CD4-positive, alpha-beta T cell treated with Interleukin-4 for 4 hours (primary cell): ENCODE measurements around the gene ERBB4.

ENCODE experiments used
- DNase-seq: peaks from one replicate; pipeline ENCODE4 v3.0.0-alpha.2; 2020

Gene ERBB4

DNA sequence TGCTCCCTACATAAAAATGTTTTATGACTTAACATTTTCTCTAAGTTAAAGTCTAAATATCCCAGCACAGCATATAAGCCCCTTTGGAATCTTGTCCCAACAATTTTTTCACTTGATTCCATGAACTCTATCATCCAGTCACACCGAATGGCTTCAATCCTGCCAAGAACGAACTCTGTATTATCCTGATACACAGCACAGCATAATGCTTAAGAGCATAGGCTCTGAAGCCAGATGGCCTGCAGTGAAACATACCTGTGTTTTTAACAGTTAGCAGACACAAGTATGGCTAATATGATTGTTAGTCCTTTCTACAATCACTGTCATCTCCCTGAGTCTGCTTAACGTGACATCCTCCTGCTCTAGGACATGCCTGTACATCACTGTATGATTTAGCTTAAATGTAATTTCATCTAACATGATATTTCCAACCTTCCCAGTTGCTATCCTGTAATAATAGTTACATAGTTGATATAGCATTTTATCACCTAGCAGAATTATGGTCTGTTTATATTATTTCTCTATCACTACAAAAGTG lies 669.5 kb downstream of the ERBB4 start:
- no peak for DNase-seq

DNA sequence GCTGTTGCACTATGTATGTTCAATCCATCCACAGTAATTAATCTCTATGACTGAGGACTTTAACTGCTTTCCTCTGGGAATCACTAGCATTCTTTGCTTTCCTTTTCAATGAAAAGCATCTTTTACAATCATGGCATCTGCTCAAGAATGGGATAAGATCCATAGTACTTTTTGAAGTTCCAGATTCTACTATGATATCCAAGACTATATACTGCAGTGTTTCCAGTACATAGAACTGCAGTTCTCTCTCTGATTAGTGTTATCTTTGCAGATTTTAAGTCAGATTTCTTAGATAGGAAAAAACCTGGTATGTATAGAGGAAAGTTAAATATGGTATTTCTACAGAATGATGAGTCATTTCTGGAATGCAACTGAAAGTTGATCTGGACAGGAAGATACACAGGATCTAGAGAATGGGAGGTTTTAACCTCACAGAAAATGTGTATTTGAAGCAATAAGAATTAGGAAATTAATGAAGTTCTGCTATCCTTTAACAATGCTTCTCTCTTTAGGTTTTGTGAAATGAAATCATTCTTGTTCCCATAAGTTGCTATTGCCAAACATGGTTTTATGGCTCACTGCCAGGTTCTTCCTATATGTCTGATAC lies 670.7 kb downstream of the ERBB4 start:
- DNase-seq, result no peak

- DNase-seq, result no peak
Measured at GRCh38 chr2:211864328-211864727, 674.3 kb downstream of the ERBB4 start.

DNA sequence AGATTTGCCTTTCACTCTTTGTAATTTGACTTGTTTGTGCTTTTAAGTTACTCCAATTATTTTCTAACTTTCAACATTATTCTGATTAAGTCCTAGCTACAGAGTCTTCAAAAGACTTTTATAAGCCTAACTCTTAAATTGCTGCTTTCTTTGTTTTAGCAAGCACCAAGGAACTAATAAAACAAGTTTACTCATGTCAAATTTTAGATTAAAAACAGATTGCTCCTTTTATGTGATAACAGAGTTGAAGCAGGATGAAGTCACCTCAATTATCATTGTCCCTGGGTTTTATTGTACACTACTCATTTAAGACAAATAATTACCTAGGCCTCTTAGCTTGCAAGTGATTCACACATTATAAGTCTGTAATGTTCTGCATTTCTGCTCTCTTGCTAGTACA lies 678.4 kb downstream of the ERBB4 start:
- DNase-seq, result no peak

DNA sequence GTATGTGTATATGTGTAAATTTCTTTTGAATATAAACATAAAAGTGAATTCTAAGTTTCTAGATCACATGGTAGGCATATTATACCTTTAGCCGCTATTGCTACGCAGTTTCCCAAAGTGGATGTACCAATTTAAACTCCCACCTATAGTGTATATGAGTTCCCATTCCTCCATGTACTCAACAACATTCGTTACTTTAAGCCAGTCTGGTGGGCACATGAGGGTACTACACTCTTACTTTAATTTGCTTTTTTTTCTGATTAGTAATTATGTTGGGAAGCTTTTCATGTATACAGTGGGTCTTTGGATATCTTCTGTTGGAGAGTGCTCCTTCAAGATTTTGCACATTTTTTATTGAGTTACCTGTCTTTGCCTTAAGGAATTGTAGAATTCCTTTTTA lies 683.8 kb downstream of the ERBB4 start:
- DNase-seq, result no peak

- DNase-seq, result no peak
Measured at GRCh38 chr2:211846714-211847113, 691.9 kb downstream of the ERBB4 start.

- no peak for DNase-seq
Measured at GRCh38 chr2:211846036-211846400, 692.6 kb downstream of the ERBB4 start.

DNA sequence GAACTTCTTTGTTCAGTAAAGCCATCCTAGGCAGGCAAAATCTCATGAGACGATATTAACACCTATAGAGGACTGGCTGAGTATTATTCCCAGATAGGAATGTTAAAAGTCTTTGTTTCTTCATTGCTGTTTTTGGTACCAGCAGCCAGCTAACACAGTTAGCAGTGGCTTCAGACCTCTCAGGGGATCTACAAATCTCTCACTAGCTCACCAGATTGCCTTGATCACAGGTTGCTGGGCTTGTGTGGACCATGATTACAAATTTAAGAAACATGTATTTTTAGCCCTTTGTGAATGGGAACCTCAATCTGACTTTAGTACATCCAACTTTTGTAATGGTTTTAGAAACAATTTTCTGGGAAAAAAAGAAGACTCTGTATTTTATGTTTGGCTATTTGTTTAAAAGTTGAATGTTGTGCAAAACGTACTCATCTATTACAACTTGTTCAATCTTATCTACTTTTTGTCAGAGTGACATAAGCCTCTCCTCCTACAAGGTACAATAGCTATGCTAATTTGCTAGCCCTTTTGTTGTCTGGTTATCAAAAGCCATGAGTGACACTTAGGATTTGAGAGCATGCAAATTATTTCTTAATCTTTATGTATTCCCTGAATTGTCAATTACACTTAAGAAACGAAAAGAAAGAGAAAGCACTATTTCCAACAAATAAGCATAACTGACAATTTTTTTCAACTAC lies 693.1 kb downstream of the ERBB4 start:
- DNase-seq, result no peak

DNA sequence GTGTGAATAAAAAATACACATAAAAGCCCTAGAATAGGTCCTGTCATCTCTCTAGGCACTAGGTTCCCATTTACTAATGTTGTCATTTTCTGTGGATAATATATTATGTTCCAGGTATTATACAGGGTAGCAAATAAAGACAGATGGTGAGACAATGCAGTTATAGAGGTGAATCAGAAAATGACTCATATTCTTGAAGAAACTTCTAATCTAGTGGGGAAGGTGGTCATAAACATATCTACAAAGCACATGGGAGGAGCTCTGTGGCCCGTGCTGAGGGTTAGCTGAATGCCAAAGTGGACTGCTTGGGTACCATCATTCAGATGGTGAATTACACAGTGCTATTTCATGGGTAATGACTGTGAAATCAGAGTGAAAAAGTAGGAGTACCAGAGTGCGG lies 700.9 kb downstream of the ERBB4 start:
- DNase-seq, result no peak

GRCh38 chr2:211837206-211837605 lies 701.4 kb downstream of the ERBB4 start:
- DNase-seq, result no peak

DNA sequence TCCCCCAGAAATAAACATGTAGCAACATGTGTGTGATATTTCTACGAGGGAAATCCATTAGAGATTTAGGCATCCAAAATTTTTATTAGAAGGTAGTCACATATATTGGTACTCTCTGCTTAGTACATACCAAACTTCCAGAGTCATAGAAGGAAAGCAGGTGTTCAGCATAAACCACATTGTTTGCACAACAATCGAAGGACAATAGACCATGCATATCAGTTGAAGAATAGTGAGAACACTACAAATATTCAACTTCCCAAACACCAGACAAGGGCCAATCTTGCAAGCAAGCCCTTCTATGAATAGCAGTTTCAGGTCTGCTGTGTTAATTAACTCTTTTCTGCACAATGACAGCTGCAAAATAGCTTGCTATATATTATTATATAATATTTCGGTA lies 702.2 kb downstream of the ERBB4 start:
- DNase-seq, result no peak

- DNase-seq, result no peak
Measured at GRCh38 chr2:211835695-211836094, 702.9 kb downstream of the ERBB4 start.

DNA sequence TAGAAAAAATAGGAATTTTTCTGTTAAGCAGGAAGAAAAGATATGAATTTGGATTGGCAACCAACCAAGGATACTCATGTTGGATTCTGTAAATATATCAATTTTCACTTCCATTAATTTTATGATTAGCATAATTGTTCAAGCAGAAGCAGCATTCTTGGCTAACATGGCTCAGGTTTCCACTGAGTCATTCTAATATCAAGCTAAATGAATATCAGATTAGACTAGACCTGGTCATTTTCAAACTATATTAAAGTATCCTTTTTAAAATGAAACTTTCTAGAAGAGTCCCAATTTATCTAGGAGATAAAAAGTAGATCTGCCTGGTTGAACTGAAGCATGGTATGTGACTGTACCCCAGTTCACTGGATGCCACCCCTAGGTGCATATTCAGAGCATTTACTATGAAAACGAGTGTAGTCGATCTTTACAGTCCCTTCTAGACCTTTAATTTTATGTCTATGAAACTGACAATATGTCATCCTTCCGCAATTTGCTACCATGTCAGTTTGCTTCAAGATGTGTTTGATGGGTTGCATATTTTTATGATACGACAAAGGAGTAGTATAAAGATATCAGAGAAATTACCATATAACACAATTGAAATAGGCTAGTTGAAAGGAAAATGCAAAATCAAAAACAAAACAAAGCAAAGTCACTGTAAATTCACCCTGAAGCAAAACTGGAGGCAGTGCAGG lies 704.9 kb downstream of the ERBB4 start:
- no peak for DNase-seq

DNA sequence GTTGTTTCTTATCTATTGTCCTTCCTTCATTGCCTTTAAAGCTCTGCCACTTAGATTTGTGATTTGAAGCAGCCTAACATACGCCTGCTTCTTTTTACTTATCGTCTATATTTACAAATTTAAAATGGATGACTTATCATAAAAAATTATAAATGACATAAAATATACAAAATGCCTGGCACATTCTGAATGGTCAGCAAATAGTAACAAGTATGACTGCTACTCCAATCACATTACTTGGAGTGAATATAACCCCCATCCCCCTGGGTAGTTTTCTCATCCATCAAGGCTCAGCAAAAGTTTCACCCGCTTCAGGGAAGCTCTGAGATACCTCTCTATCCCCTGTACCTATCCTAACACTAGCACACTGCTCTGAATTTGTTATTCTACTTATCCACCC lies 708.9 kb downstream of the ERBB4 start:
- no peak for DNase-seq

DNA sequence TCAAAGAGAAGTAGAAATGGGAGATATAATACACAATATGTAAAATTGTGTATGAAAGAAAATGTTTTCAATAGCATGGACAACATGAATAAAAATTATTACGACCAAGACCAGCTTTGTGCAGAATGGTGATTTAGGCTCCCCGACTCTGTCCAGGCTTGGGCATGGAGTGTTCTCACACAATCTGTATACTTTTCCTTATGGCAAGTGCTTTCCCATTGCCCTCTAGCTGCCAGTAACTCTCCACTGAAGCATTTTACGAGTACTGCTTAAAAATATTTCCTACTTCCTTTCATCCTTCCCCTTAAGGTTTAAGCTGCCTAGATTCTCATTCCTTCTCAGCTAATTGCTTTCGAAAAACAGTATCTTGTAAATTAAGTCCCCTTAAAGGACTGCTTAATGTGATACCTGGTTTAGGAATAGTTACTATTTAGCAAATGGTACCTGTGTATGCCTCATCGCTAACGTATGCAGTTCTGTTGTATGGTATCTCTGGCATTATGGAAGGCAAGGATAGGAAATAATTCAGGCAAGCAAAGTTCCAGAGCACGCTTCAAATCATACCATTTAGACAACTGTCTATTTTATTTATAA lies 714.6 kb downstream of the ERBB4 start:
- no peak for DNase-seq

DNA sequence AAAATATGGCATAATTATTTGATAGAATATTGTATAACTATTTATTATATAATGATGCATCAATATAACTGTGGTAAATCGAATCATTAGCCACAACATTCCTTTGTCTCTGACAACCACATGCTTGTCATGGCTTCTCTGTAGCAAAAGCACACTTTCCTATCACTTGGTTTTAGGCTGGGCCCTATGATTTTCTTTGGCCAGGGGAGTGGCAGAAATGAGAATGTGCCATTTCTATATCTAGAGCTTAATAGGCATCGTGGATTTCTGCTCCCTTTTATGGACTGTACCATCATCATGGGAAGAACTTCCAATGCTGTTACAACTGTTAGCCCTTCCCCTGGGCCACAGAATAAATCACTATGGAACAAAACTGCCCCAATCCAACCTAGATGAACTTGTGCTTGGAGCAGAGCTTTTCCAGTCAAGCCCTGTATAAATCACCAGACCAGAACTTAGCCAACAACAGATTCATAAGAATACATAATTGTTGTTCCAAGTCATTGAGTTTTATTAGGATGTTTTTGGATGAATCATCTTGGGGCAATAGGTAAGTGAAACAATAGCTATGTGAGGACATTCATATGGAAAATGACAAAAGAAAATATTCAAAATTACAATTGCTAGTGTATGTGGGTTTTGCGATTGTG lies 715.8 kb downstream of the ERBB4 start:
- no peak for DNase-seq

- no peak for DNase-seq
Measured at GRCh38 chr2:211816754-211817153, 721.8 kb downstream of the ERBB4 start.

GRCh38 chr2:211812587-211812986 lies 726.0 kb downstream of the ERBB4 start:
- DNase-seq, result no peak

DNA sequence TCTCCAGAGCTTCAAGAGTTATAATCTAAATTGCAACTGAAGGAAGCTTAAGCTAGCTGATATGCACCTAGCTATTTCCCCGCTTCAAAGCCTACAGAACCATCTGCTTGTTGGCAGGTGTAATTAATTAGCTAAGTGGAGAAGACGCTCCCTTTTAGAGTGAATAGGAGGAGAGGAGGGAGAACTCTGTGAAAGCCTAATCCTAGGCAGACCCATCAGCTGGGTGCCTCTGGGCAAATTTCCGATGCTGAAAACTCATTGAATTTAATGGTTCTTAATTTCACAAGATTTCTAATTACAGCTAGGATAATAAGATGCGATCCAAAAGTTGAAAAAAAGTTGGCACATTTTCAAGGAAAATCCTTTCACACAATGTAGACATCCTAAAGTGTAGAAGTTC lies 735.9 kb downstream of the ERBB4 start:
- DNase-seq, result no peak

DNA sequence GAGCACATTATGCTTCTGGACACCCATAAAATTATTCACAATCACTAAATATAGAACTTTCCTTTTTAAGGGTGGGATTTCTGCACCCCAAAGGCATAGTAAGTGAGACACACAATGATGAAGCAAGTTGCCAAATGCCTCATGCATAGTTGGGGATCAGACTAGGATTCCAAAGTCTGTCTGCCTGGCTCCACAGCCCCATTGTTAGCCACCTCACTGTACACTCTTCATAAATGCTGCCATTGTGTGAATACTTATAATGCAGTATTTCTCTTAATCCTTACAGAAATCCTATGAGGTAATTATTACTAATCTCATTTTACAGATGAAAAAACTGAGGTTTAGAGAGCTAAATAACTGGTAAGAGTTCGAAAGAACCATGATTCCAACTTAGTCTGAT lies 738.6 kb downstream of the ERBB4 start:
- no peak for DNase-seq

- no peak for DNase-seq
Measured at GRCh38 chr2:211798868-211799267, 739.7 kb downstream of the ERBB4 start.

- DNase-seq, result no peak
Measured at GRCh38 chr2:211793690-211794089, 744.9 kb downstream of the ERBB4 start.

- DNase-seq, result no peak
Measured at GRCh38 chr2:211789982-211790381, 748.6 kb downstream of the ERBB4 start.
